ENCODE results near the gene PMPCB.

Gene PMPCB

GRCh38 chr7:103344453-103345149 lies 47.4 kb downstream of the PMPCB start, which contains the start of gene DNAJC2 (continued):
- TF ChIP-seq ZNF830 (tag by site-specific recombination; IDR thresholded peaks at IDR 0.05; ENCODE audit: low read depth) (no peak), TRIM28 (IDR thresholded peaks at IDR 0.05; ENCODE audit: borderline replicate concordance, low read length) (0 out of 2 replicates have a peak, but pooled peaks have one; percentile 60), PATZ1 (tag by site-specific recombination; IDR thresholded peaks at IDR 0.05) (peak; percentile 90), ZEB2 (tag by site-specific recombination; IDR thresholded peaks at IDR 0.05) (peak; percentile 67), WT1 (tag by site-specific recombination; IDR thresholded peaks at IDR 0.05) (0 out of 2 replicates have a peak, but pooled peaks have one; percentile 20), REPIN1 (tag by site-specific recombination; IDR thresholded peaks at IDR 0.05; ENCODE audit: low read depth) (0 out of 2 replicates have a peak, but pooled peaks have one; percentile 42), REST (tag by site-specific recombination; IDR thresholded peaks at IDR 0.05) (peak; percentile 36), ZNF146 (tag by site-specific recombination; IDR thresholded peaks at IDR 0.05) (peak; percentile 33; the same call in 1 of the 2 replicates), ZNF510 (tag by site-specific recombination; IDR thresholded peaks at IDR 0.05; ENCODE audit: insufficient replicate concordance) (no peak), ZBTB26 (tag by site-specific recombination; optimal IDR thresholded peaks at IDR 0.05) (peak; percentile 35), ZNF202 (tag by site-specific recombination; IDR thresholded peaks at IDR 0.05; ENCODE audit: borderline replicate concordance) (no peak), ZBTB10 (tag by site-specific recombination; IDR thresholded peaks at IDR 0.05) (no peak), ZNF626 (tag by site-specific recombination; IDR thresholded peaks at IDR 0.05) (no peak), KLF16 (tag by site-specific recombination; IDR thresholded peaks at IDR 0.05) (peak; percentile 89), ZNF37A (tag by site-specific recombination; IDR thresholded peaks at IDR 0.05) (no peak), ZBTB44 (tag by site-specific recombination; IDR thresholded peaks at IDR 0.05) (peak; percentile 64; the same call in 1 of the 2 replicates), ZFHX2 (tag by site-specific recombination; conservative IDR thresholded peaks at IDR 0.05) (peak; percentile 93), GFI1B (tag by site-specific recombination; IDR thresholded peaks at IDR 0.05) (no peak), OSR2 (tag by site-specific recombination; IDR thresholded peaks at IDR 0.05) (no peak; the same call in 1 of the 2 replicates), ZNF843 (tag by site-specific recombination; IDR thresholded peaks at IDR 0.05) (peak; percentile 53), ZNF529 (tag by site-specific recombination; IDR thresholded peaks at IDR 0.05; ENCODE audit: insufficient replicate concordance) (no peak), ZNF621 (tag by site-specific recombination; IDR thresholded peaks at IDR 0.05) (no peak), KLF17 (tag by site-specific recombination; IDR thresholded peaks at IDR 0.05) (peak; percentile 88; the same call in 1 of the 2 replicates), ZNF660 (tag by site-specific recombination; IDR thresholded peaks at IDR 0.05) (peak; percentile 99), SP7 (tag by site-specific recombination; IDR thresholded peaks at IDR 0.05) (peak; percentile 77), ZNF548 (tag by site-specific recombination; IDR thresholded peaks at IDR 0.05) (no peak), ZNF664 (tag by site-specific recombination; IDR thresholded peaks at IDR 0.05) (no peak), ZNF2 (tag by site-specific recombination; IDR thresholded peaks at IDR 0.05) (peak; percentile 84)

Measured in HEK293 (cell line).